Progenitor cell of endocrine pancreas (in vitro differentiated cells): ENCODE results near the gene ACYP2. TPM values are rescaled to one million over a fixed set of nuclear protein-coding genes. Genes with fewer than 3 reads are reported as not detected.

Experiments used
- DNase-seq: peaks from one replicate; pipeline ENCODE4 v3.0.0; 2021; ENCODE audit warnings: low spot score; ENCODE audit not compliant: unreplicated experiment
- H3K27ac Mint-ChIP-seq: 2 replicates; pipeline ENCODE4 v1.8.0; 2021; ENCODE audit warnings: mild to moderate bottlenecking, moderate library complexity, mixed read lengths
- H3K27me3 Mint-ChIP-seq: 2 replicates; pipeline ENCODE4 v1.8.0; 2021; ENCODE audit warnings: mixed read lengths
- H3K36me3 Mint-ChIP-seq: 2 replicates; pipeline ENCODE4 v1.8.0; 2022; ENCODE audit warnings: mixed read lengths; ENCODE audit not compliant: insufficient read depth
- H3K4me1 Mint-ChIP-seq: 2 replicates; pipeline ENCODE4 v1.8.0; 2021; ENCODE audit warnings: low read depth, mixed read lengths
- H3K4me3 Mint-ChIP-seq: 2 replicates; pipeline ENCODE4 v1.8.0; 2021; ENCODE audit warnings: low read depth, mild to moderate bottlenecking, moderate library complexity, mixed read lengths
- H3K9me3 Mint-ChIP-seq: 2 replicates; pipeline ENCODE4 v1.8.0; 2021; ENCODE audit warnings: low read depth, mixed read lengths
- total RNA-seq: library from RNA; stranded (reverse); gene quantifications from 2 replicates; pipeline ENCODE4 v1.2.1, GENCODE V29; 2021
- TF ChIP-seq, protein P1 (sequence below): fragments of 200-600 bp; sonication (generic); IDR thresholded peaks from one replicate; pipeline ENCODE4 v1.5.0; 2021; ENCODE audit warnings: antibody characterized with exemption, mild to moderate bottlenecking; ENCODE audit not compliant: unreplicated experiment

The ACYP2 gene
- total RNA-seq, 1 donor from 2014 or later: 8.6 TPM

- H3K4me3 Mint-ChIP-seq: no peak overlapping the region
- no peaks in the 10 kb centered on the region for H3K4me1 Mint-ChIP-seq
- DNase-seq: no peak
- no peak overlapping the region for H3K27ac Mint-ChIP-seq
- no peaks in the 10 kb centered on the region for H3K9me3 Mint-ChIP-seq
- no peaks in the 10 kb centered on the region for H3K36me3 Mint-ChIP-seq
- TF ChIP-seq, protein P1, sequence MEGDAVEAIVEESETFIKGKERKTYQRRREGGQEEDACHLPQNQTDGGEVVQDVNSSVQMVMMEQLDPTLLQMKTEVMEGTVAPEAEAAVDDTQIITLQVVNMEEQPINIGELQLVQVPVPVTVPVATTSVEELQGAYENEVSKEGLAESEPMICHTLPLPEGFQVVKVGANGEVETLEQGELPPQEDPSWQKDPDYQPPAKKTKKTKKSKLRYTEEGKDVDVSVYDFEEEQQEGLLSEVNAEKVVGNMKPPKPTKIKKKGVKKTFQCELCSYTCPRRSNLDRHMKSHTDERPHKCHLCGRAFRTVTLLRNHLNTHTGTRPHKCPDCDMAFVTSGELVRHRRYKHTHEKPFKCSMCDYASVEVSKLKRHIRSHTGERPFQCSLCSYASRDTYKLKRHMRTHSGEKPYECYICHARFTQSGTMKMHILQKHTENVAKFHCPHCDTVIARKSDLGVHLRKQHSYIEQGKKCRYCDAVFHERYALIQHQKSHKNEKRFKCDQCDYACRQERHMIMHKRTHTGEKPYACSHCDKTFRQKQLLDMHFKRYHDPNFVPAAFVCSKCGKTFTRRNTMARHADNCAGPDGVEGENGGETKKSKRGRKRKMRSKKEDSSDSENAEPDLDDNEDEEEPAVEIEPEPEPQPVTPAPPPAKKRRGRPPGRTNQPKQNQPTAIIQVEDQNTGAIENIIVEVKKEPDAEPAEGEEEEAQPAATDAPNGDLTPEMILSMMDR: no peak
- H3K27me3 Mint-ChIP-seq: no peaks in the 10 kb centered on the region
Measured at GRCh38 chr2:54224997-54225396, 109.6 kb downstream of the ACYP2 start.

DNA sequence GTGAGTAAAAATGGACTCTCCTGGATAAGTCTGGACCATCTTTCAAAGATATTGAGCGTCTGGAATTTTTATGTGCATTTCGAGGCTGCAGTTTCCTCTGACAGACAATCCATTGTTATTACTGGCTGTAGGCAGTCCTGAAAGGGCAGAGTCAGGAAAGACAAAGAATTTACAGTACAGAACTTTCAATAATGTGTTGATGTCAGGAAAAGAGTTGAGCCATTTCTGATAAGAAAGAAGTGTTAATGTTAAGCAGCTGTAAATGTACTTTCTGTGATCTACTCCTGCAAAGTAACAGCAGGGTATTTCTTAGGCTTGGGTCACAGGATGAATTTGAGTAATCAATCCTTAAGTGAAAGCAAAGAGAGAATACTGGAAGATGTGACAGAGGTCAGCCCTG lies 110.8 kb downstream of the ACYP2 start:
- Mint-ChIP-seq H3K27ac (no peak overlapping the region), H3K9me3 (no peaks in the 10 kb centered on the region), H3K27me3 (no peaks in the 10 kb centered on the region), H3K36me3 (no peaks in the 10 kb centered on the region), H3K4me3 (no peak overlapping the region), H3K4me1 (no peaks in the 10 kb centered on the region)
- TF ChIP-seq, protein P1: no peak
- no peak for DNase-seq

- no peaks in the 10 kb centered on the region for H3K4me1 Mint-ChIP-seq
- no peaks in the 10 kb centered on the region for H3K36me3 Mint-ChIP-seq
- DNase-seq: no peak
- no peak overlapping the region for H3K4me3 Mint-ChIP-seq
- peaks cover 5% of the 10 kb centered on the region for H3K9me3 Mint-ChIP-seq
- no peak overlapping the region for H3K27ac Mint-ChIP-seq
- H3K27me3 Mint-ChIP-seq: no peaks in the 10 kb centered on the region
- TF ChIP-seq, protein P1: no peak
Measured at GRCh38 chr2:54227798-54228197, 112.4 kb downstream of the ACYP2 start.

DNA sequence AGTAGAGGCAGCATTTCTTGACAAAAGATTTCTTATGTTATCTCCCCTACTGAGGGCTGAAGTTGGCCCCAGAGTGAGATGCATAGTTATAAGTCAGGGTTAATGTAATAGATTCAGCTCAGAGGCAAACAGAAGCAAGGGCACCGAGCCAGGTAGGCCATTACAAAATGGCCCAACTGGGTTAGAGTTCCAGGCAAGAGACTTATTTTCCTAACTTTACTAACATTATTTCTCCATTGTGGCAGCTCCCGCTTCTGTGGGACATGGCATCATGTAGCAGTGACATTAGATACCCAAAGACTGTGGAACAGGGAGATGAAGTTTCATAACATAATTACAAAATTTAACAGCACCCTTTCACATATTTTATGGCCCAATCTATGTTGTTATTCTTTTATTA lies 113.5 kb downstream of the ACYP2 start:
- H3K27me3 Mint-ChIP-seq: no peaks in the 10 kb centered on the region
- peaks cover 5% of the 10 kb centered on the region for H3K9me3 Mint-ChIP-seq
- no peaks in the 10 kb centered on the region for H3K4me1 Mint-ChIP-seq
- no peaks in the 10 kb centered on the region for H3K36me3 Mint-ChIP-seq
- DNase-seq: no peak
- no peak overlapping the region for H3K27ac Mint-ChIP-seq
- TF ChIP-seq, protein P1: no peak
- H3K4me3 Mint-ChIP-seq: no peak overlapping the region

GRCh38 chr2:54233832-54234649 lies 118.6 kb downstream of the ACYP2 start:
- no peak overlapping the region for H3K4me3 Mint-ChIP-seq
- H3K27ac Mint-ChIP-seq: no peak overlapping the region
- no peak for DNase-seq
- no peaks in the 10 kb centered on the region for H3K36me3 Mint-ChIP-seq
- TF ChIP-seq, protein P1: no peak
- peaks cover 14% of the 10 kb centered on the region for H3K9me3 Mint-ChIP-seq
- no peaks in the 10 kb centered on the region for H3K4me1 Mint-ChIP-seq
- H3K27me3 Mint-ChIP-seq: no peaks in the 10 kb centered on the region
